Fibroblast of lung (primary cell): ENCODE data around the gene CHAD. TPM values are rescaled to one million over a fixed set of nuclear protein-coding genes. Genes with fewer than 3 reads are reported as not detected.

ENCODE experiments used
- DNase-seq, 2 donors: peaks; one replicate each; pipeline versions ENCODE4 v3.0.0 to v3.0.0-alpha.2; 2010; ENCODE audit warnings: low read depth in 2 of 2
- H2AFZ ChIP-seq: 2 replicates; pipeline ENCODE4 v1.5.1; 2012; ENCODE audit warnings: low read length, control low read depth, inconsistent platforms
- H3K27ac ChIP-seq: 2 replicates; pipeline ENCODE4 v1.5.1; 2011; ENCODE audit warnings: low read length, control low read depth; ENCODE audit not compliant: insufficient read depth
- H3K27me3 ChIP-seq: 2 replicates; pipeline ENCODE4 v1.5.1; 2011; ENCODE audit warnings: mild to moderate bottlenecking, low read length; ENCODE audit not compliant: control insufficient read depth, insufficient read depth
- H3K36me3 ChIP-seq: 2 replicates; pipeline ENCODE4 v1.5.1; 2011; ENCODE audit warnings: low read length; ENCODE audit not compliant: control insufficient read depth, insufficient read depth
- H3K4me1 ChIP-seq: 2 replicates; pipeline ENCODE4 v1.5.1; 2011; ENCODE audit warnings: low read length; ENCODE audit not compliant: control insufficient read depth, insufficient read depth; ENCODE audit errors: extremely low read depth
- H3K4me2 ChIP-seq: 2 replicates; pipeline ENCODE4 v1.5.1; 2011; ENCODE audit warnings: low read length, control low read depth; ENCODE audit not compliant: insufficient read depth; ENCODE audit errors: extremely low read depth
- H3K4me3 ChIP-seq, 4 experiments: fragments of 200-600 bp in 1 of 4; sonication (generic) in 1 of 4; replicated peaks in 1 of 4; 2 replicates each; pipeline ENCODE4 v1.5.1; 2011 to 2016; ENCODE audit warnings: low read length in 4 of 4, low read depth in 3 of 4, mild to moderate bottlenecking in 3 of 4, control low read depth in 2 of 4, inconsistent platforms in 1 of 4, mixed read lengths in 1 of 4; ENCODE audit not compliant: insufficient read depth in 1 of 4; ENCODE audit errors: control extremely low read depth in 1 of 4
- H3K79me2 ChIP-seq: 2 replicates; pipeline ENCODE4 v1.5.1; 2012; ENCODE audit warnings: mild to moderate bottlenecking, low read length, inconsistent platforms; ENCODE audit not compliant: control insufficient read depth, insufficient read depth
- H3K9ac ChIP-seq: 2 replicates; pipeline ENCODE4 v1.5.1; 2011; ENCODE audit warnings: mild to moderate bottlenecking, low read length, control low read depth; ENCODE audit not compliant: insufficient read depth
- H3K9me3 ChIP-seq: 2 replicates; pipeline ENCODE4 v1.5.1; 2012; ENCODE audit warnings: low read depth, low read length; ENCODE audit not compliant: control insufficient read depth, insufficient read depth
- H4K20me1 ChIP-seq: 2 replicates; pipeline ENCODE4 v1.5.1; 2011; ENCODE audit warnings: low read length; ENCODE audit not compliant: control insufficient read depth, insufficient read depth; ENCODE audit errors: extremely low read depth
- EZH2 ChIP-seq: IDR thresholded peaks from 2 replicates; pipeline ENCODE4 v1.5.1; 2012; ENCODE audit warnings: low read length, control low read depth, mild to moderate bottlenecking; ENCODE audit errors: missing control alignments
- polyA plus RNA-seq, 2 donors: library from polyadenylated mRNA; depleted of rRNA in 1 of 2; stranded (reverse) in 1 of 2; unstranded in 1 of 2; fragments of >200 nt; gene quantifications; 2 replicates each; pipeline ENCODE4 v1.2.1, GENCODE V29; 2011 to 2012; ENCODE audit warnings: missing spikeins in 1 of 2
- total RNA-seq: library from RNA; depleted of rRNA; stranded (reverse); fragments of >200 nt; gene quantifications from 2 replicates; pipeline ENCODE4 v1.2.1, GENCODE V29; 2014
- TF ChIP-seq, protein P1 (sequence below), 2 donors: IDR thresholded peaks in 1 of 2; conservative IDR thresholded peaks in 1 of 2; 1 replicate in 1 of 2; 2 replicates in 1 of 2; pipeline ENCODE4 v1.5.1; 2011 to 2012; ENCODE audit warnings: low read length in 2 of 2, control low read depth in 1 of 2, inconsistent platforms in 1 of 2, low read depth in 1 of 2, mild to moderate bottlenecking in 1 of 2

The CHAD gene
- total and polyA plus RNA-seq, 2 donors (not counting 1 experiment from before 2014, with no cell fraction given), result not detected

DNA sequence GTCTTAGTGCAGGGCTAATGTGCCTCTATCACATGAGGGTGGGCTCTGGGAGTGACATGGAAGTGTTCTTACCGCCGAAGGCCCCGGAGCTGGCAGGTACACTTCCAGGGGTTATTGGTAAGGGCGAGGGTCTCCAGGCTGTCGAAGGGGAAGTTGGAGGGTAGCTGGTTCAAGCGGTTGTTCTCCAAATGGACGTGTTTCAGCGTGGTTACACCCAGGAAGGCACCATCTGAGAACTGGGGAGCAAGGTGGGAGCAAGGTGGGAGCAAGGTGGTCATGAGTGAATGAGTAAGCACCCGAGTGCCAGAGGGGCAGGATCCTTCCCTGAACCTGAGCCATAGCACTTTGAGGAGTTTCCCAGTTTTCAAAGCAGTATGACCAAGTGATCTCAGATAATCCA lies 3.0 kb downstream of the CHAD start:
- H3K4me3 ChIP-seq, result no peak overlapping the region
- H3K9me3 ChIP-seq, result no peaks in the 10 kb centered on the region
- no peak for TF ChIP-seq EZH2
- TF ChIP-seq, protein P1, sequence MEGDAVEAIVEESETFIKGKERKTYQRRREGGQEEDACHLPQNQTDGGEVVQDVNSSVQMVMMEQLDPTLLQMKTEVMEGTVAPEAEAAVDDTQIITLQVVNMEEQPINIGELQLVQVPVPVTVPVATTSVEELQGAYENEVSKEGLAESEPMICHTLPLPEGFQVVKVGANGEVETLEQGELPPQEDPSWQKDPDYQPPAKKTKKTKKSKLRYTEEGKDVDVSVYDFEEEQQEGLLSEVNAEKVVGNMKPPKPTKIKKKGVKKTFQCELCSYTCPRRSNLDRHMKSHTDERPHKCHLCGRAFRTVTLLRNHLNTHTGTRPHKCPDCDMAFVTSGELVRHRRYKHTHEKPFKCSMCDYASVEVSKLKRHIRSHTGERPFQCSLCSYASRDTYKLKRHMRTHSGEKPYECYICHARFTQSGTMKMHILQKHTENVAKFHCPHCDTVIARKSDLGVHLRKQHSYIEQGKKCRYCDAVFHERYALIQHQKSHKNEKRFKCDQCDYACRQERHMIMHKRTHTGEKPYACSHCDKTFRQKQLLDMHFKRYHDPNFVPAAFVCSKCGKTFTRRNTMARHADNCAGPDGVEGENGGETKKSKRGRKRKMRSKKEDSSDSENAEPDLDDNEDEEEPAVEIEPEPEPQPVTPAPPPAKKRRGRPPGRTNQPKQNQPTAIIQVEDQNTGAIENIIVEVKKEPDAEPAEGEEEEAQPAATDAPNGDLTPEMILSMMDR (conservative IDR thresholded peaks at IDR 0.05 in 1 of 2, IDR thresholded peaks at IDR 0.05 in 1 of 2; ENCODE audit: low read depth in 1 of 2, low read length in 2 of 2), result no peak
- H3K27me3 ChIP-seq, result peaks cover 20% of the 10 kb centered on the region
- no peak overlapping the region for H3K9ac ChIP-seq
- H3K79me2 ChIP-seq, result no peaks in the 10 kb centered on the region
- DNase-seq, result no peak
- H2AFZ ChIP-seq, result no peak overlapping the region
- H3K27ac ChIP-seq, result no peak overlapping the region
- no peaks in the 10 kb centered on the region for H3K36me3 ChIP-seq
- no peak overlapping the region for H3K4me2 ChIP-seq
- no peaks in the 10 kb centered on the region for H4K20me1 ChIP-seq
- no peaks in the 10 kb centered on the region for H3K4me1 ChIP-seq

DNA sequence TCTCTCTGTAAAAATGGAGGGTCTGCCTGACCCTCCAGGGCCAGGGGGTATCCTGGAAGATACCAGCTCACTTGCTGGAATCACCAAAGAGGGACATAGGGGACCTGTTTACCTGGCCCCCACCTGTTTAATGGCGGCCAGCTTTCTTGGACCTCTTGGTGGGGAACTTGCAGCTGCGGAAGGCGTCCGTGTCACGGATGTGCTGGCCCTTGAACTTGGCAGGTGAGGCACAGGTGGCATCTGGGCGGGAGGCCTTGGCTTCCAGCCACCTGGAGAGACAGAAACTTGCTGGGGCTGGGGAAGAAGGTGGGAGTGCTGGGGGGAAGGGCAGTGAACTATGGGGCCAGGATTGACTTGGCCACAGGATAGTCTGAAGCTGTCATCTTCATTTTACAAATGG lies 3.5 kb downstream of the CHAD start:
- no peak for DNase-seq

DNA sequence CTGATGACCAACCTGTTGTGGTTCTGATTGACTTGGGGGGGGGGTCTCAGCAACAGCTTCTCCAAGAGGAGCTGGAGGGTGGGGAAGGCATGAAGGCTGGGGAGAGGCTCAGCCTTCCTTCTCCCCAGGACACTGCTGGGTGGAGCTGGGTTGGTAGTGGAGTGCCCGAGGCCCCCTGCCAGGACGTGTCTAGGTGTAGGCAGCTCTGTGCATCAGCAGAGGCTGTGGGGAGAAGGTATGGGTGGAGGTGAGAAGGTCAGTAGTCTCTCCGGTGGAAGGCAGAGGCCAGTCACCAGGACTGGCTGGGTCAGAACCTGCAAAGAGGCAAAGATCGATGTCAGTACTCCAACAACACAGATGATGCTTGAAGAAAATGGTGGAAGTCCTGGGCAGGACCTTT lies 3.9 kb downstream of the CHAD start:
- H3K4me1 ChIP-seq, result no peaks in the 10 kb centered on the region
- H3K27ac ChIP-seq, result no peak overlapping the region
- no peaks in the 10 kb centered on the region for H3K9me3 ChIP-seq
- no peaks in the 10 kb centered on the region for H4K20me1 ChIP-seq
- no peak for TF ChIP-seq EZH2
- TF ChIP-seq, protein P1 (conservative IDR thresholded peaks at IDR 0.05 in 1 of 2, IDR thresholded peaks at IDR 0.05 in 1 of 2; ENCODE audit: low read depth in 1 of 2, low read length in 2 of 2), result no peak
- H3K36me3 ChIP-seq, result no peaks in the 10 kb centered on the region
- H3K27me3 ChIP-seq, result peaks cover 20% of the 10 kb centered on the region
- H3K79me2 ChIP-seq, result no peaks in the 10 kb centered on the region
- H3K9ac ChIP-seq, result no peak overlapping the region
- no peak for DNase-seq
- no peak overlapping the region for H2AFZ ChIP-seq
- H3K4me2 ChIP-seq, result no peak overlapping the region
- no peak overlapping the region for H3K4me3 ChIP-seq

More for the DNA sequence above, 3.5 kb downstream of the CHAD start:
- H3K9ac ChIP-seq, result no peak overlapping the region
- no peak overlapping the region for H3K27ac ChIP-seq
- no peaks in the 10 kb centered on the region for H3K36me3 ChIP-seq
- no peak overlapping the region for H3K4me3 ChIP-seq
- H3K9me3 ChIP-seq, result no peaks in the 10 kb centered on the region
- H4K20me1 ChIP-seq, result no peaks in the 10 kb centered on the region
- no peak overlapping the region for H2AFZ ChIP-seq
- H3K79me2 ChIP-seq, result no peaks in the 10 kb centered on the region
- no peaks in the 10 kb centered on the region for H3K4me1 ChIP-seq
- peaks cover 20% of the 10 kb centered on the region for H3K27me3 ChIP-seq
- H3K4me2 ChIP-seq, result no peak overlapping the region
- no peak for TF ChIP-seq EZH2
- TF ChIP-seq, protein P1 (conservative IDR thresholded peaks at IDR 0.05 in 1 of 2, IDR thresholded peaks at IDR 0.05 in 1 of 2; ENCODE audit: low read depth in 1 of 2, low read length in 2 of 2), result no peak
